Liver (tissue), 9 donors: Measurements from ENCODE around the gene CCDC152. TPM values are rescaled to one million over a fixed set of nuclear protein-coding genes. Genes with fewer than 3 reads are reported as not detected.

Source experiments
- DNase-seq: peaks from one replicate; pipeline ENCODE4 v3.0.0-alpha.2; 2017; ENCODE audit warnings: low spot score
- H3K27ac ChIP-seq, 2 donors: one replicate each; pipeline ENCODE4 v1.7.0; 2013; ENCODE audit warnings: inconsistent platforms in 2 of 2, low read length in 2 of 2, control low read depth in 1 of 2, low read depth in 1 of 2, mild to moderate bottlenecking in 1 of 2
- H3K27me3 ChIP-seq, 4 donors: one replicate each; pipeline versions ENCODE4 v1.6.1 to v1.7.0; 2013; ENCODE audit warnings: low read length in 3 of 4, inconsistent platforms in 1 of 4, mild to moderate bottlenecking in 1 of 4, moderate library complexity in 1 of 4; ENCODE audit not compliant: control insufficient read depth in 4 of 4, insufficient read depth in 4 of 4
- H3K36me3 ChIP-seq, 4 donors: one replicate each; pipeline versions ENCODE4 v1.6.1 to v1.7.0; 2013; ENCODE audit warnings: low read length in 3 of 4, mild to moderate bottlenecking in 3 of 4, low read depth in 1 of 4, moderate library complexity in 1 of 4; ENCODE audit not compliant: control insufficient read depth in 4 of 4, insufficient read depth in 3 of 4
- H3K4me1 ChIP-seq, 4 donors: one replicate each; pipeline versions ENCODE4 v1.6.1 to v1.7.0; 2013; ENCODE audit warnings: low read length in 3 of 4, mild to moderate bottlenecking in 3 of 4, moderate library complexity in 1 of 4; ENCODE audit not compliant: control insufficient read depth in 4 of 4, insufficient read depth in 4 of 4
- H3K4me3 ChIP-seq, 3 donors: one replicate each; pipeline versions ENCODE4 v1.6.1 to v1.7.0; 2013; ENCODE audit warnings: low read length in 3 of 3, control low read depth in 1 of 3, low read depth in 1 of 3, mild to moderate bottlenecking in 1 of 3
- H3K9ac ChIP-seq, 2 donors: one replicate each; pipeline ENCODE4 v1.7.0; 2013; ENCODE audit warnings: low read length in 2 of 2, mild to moderate bottlenecking in 2 of 2, moderate library complexity in 2 of 2, control low read depth in 1 of 2, low read depth in 1 of 2
- H3K9me3 ChIP-seq, 4 donors: one replicate each; pipeline versions ENCODE4 v1.6.1 to v1.7.0; 2013; ENCODE audit warnings: low read length in 3 of 4; ENCODE audit not compliant: control insufficient read depth in 4 of 4
- EGR1 ChIP-seq, 2 donors: IDR thresholded peaks; 2 replicates each; pipeline ENCODE4 v1.6.1; 2016 to 2018; ENCODE audit warnings: antibody characterized with exemption in 2 of 2, low read depth in 2 of 2
- FOXA1 ChIP-seq: IDR thresholded peaks from 2 replicates; pipeline ENCODE4 v1.6.1; 2016; ENCODE audit warnings: antibody characterized with exemption
- FOXA2 ChIP-seq: IDR thresholded peaks from 2 replicates; pipeline ENCODE4 v1.6.1; 2016; ENCODE audit warnings: antibody characterized with exemption
- GABPA ChIP-seq, 2 donors: IDR thresholded peaks in 1 of 2; conservative IDR thresholded peaks in 1 of 2; 2 replicates each; pipeline ENCODE4 v1.6.1; 2016; ENCODE audit warnings: antibody characterized with exemption in 2 of 2, mild to moderate bottlenecking in 1 of 2, moderate library complexity in 1 of 2
- JUND ChIP-seq, 2 donors: IDR thresholded peaks; 2 replicates each; pipeline ENCODE4 v1.6.1; 2016; ENCODE audit warnings: antibody characterized with exemption in 2 of 2
- NR2F2 ChIP-seq: IDR thresholded peaks from 2 replicates; pipeline ENCODE4 v1.6.1; 2016; ENCODE audit warnings: antibody characterized with exemption
- RXRA ChIP-seq, 2 donors: IDR thresholded peaks; 2 replicates each; pipeline ENCODE4 v1.6.1; 2017 to 2018; ENCODE audit warnings: antibody characterized with exemption in 2 of 2, mild to moderate bottlenecking in 1 of 2
- SP1 ChIP-seq: IDR thresholded peaks from 2 replicates; pipeline ENCODE4 v1.6.1; 2018; ENCODE audit warnings: antibody characterized with exemption, mild to moderate bottlenecking
- TAF1 ChIP-seq: conservative IDR thresholded peaks from 2 replicates; pipeline ENCODE4 v1.6.1; 2016; ENCODE audit warnings: antibody characterized with exemption, mild to moderate bottlenecking
- YY1 ChIP-seq: IDR thresholded peaks from 2 replicates; pipeline ENCODE4 v1.6.1; 2016; ENCODE audit warnings: antibody characterized with exemption, mild to moderate bottlenecking
- ZBTB33 ChIP-seq: IDR thresholded peaks from 2 replicates; pipeline ENCODE4 v1.6.1; 2016; ENCODE audit warnings: antibody characterized with exemption
- whole genome bisulfite sequencing: extraction: QIAGEN DNeasy Blood & Tissue Kit; methylation state at CpG from one replicate; pipeline ENCODE4 v1.1.7; 2013; 5-methylcytosine and 5-hydroxymethylcytosine counted together
- polyA plus RNA-seq, 2 donors: library from polyadenylated mRNA; stranded (reverse) in 1 of 2; unstranded in 1 of 2; fragments of 200-250 nt in 1 of 2; fragments of >200 nt in 1 of 2; fragmentation: Nextera tagmentation in 1 of 2; extraction: Ambion mirVana in 1 of 2; gene quantifications; one replicate each; pipeline versions ENCODE4 v1.2.1 to v1.2.3, GENCODE V29; 2013 to 2015
- total RNA-seq, 2 donors: library from RNA; depleted of rRNA; stranded (reverse); fragments of >200 nt; gene quantifications; one replicate each; pipeline ENCODE4 v1.2.3, GENCODE V29; 2014
- TF ChIP-seq, protein P1 (sequence below): IDR thresholded peaks from 2 replicates; pipeline ENCODE4 v1.6.1; 2016; ENCODE audit warnings: antibody characterized with exemption
- TF ChIP-seq, protein P2 (sequence below): IDR thresholded peaks from 2 replicates; pipeline ENCODE4 v1.6.1; 2016; ENCODE audit warnings: antibody characterized with exemption, mild to moderate bottlenecking
- TF ChIP-seq, protein P3 (sequence below): IDR thresholded peaks from 2 replicates; pipeline ENCODE4 v1.6.1; 2016; ENCODE audit warnings: antibody characterized with exemption
- donor health status: healthy.
- donor health status: healthy.
- donor health status: healthy.
- donor health status: healthy.
- donor health status: healthy.

The CCDC152 gene
- total and polyA plus RNA-seq, 4 donors, result 0.08 to 81.4 (median 3.3) TPM

- H3K9me3 ChIP-seq, result no peaks in the 10 kb centered on the region
- no peak overlapping the region for H3K9ac ChIP-seq
- WGBS, result 97% methylated on average over 25 of the region's 25 CpGs
- H3K27me3 ChIP-seq, result no peaks in the 10 kb centered on the region
- no peaks in the 10 kb centered on the region for H3K36me3 ChIP-seq
- H3K4me3 ChIP-seq, result no peak overlapping the region
- H3K4me1 ChIP-seq, result peaks cover 9 to 26% (median 18%) of the 10 kb centered on the region in 4 donors
- no peak overlapping the region for H3K27ac ChIP-seq
- no peak for DNase-seq
- TF ChIP-seq, protein P1, sequence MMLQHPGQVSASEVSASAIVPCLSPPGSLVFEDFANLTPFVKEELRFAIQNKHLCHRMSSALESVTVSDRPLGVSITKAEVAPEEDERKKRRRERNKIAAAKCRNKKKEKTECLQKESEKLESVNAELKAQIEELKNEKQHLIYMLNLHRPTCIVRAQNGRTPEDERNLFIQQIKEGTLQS, result no peak
- TF ChIP-seq RXRA (IDR thresholded peaks at IDR 0.05) (no peak), ZBTB33 (no peak), FOXA1 (no peak), GABPA (IDR thresholded peaks at IDR 0.05 in 1 of 2, conservative IDR thresholded peaks at IDR 0.05 in 1 of 2) (no peak), NR2F2 (no peak), EGR1 (IDR thresholded peaks at IDR 0.05; ENCODE audit: low read depth in 2 of 2) (no peak), JUND (IDR thresholded peaks at IDR 0.05) (no peak), FOXA2 (no peak)
- TF ChIP-seq, protein P2, sequence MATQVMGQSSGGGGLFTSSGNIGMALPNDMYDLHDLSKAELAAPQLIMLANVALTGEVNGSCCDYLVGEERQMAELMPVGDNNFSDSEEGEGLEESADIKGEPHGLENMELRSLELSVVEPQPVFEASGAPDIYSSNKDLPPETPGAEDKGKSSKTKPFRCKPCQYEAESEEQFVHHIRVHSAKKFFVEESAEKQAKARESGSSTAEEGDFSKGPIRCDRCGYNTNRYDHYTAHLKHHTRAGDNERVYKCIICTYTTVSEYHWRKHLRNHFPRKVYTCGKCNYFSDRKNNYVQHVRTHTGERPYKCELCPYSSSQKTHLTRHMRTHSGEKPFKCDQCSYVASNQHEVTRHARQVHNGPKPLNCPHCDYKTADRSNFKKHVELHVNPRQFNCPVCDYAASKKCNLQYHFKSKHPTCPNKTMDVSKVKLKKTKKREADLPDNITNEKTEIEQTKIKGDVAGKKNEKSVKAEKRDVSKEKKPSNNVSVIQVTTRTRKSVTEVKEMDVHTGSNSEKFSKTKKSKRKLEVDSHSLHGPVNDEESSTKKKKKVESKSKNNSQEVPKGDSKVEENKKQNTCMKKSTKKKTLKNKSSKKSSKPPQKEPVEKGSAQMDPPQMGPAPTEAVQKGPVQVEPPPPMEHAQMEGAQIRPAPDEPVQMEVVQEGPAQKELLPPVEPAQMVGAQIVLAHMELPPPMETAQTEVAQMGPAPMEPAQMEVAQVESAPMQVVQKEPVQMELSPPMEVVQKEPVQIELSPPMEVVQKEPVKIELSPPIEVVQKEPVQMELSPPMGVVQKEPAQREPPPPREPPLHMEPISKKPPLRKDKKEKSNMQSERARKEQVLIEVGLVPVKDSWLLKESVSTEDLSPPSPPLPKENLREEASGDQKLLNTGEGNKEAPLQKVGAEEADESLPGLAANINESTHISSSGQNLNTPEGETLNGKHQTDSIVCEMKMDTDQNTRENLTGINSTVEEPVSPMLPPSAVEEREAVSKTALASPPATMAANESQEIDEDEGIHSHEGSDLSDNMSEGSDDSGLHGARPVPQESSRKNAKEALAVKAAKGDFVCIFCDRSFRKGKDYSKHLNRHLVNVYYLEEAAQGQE, result no peak
- TF ChIP-seq, protein P3, sequence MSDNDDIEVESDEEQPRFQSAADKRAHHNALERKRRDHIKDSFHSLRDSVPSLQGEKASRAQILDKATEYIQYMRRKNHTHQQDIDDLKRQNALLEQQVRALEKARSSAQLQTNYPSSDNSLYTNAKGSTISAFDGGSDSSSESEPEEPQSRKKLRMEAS, result no peak
Measured at GRCh38 chr5:42836070-42836769, 79.6 kb downstream of the CCDC152 start.

- Histone ChIP-seq H3K4me1 (peaks cover 13 to 33% (median 23%) of the 10 kb centered on the region in 4 donors), H3K36me3 (no peaks in the 10 kb centered on the region), H3K4me3 (no peak overlapping the region), H3K9me3 (no peaks in the 10 kb centered on the region), H3K27ac (no peak overlapping the region), H3K9ac (no peak overlapping the region), H3K27me3 (no peaks in the 10 kb centered on the region)
- WGBS, result 89% methylated on average over 3 of the region's 3 CpGs
- TF ChIP-seq SP1 (no peak), YY1 (peak; percentile 40), TAF1 (no peak)
- TF ChIP-seq, protein P2, result no peak
- TF ChIP-seq, protein P3, result no peak
- no peak for DNase-seq
Measured at GRCh38 chr5:42837601-42838000, 81.0 kb downstream of the CCDC152 start.
